GM18858 (cell line): ENCODE results near the gene SPOP.
"Not testable (repeated sequence)": the region's sequence is repeated elsewhere in the genome, so short reads cannot be mapped to it uniquely, and the experiment has no call there.

Source experiments
- ATAC-seq: cut with Tn5 transposase; IDR thresholded peaks from one replicate; pipeline ENCODE4 v1.9.1; 2021; ENCODE audit not compliant: unreplicated experiment

SPOP gene

GRCh38 chr17:49553676-49554335 is 124.1 kb downstream of the SPOP start:
- ATAC-seq = no peak

GRCh38 chr17:49552070-49552751 is 125.7 kb downstream of the SPOP start:
- no peak for ATAC-seq

- ATAC-seq = no peak
These were observed 126.5 kb downstream of the SPOP start for GRCh38 chr17:49551221-49552069.

- not testable (repeated sequence) for ATAC-seq
These were observed 127.1 kb downstream of the SPOP start for GRCh38 chr17:49550764-49551163.

- ATAC-seq = no peak
These were observed 127.9 kb downstream of the SPOP start for GRCh38 chr17:49549691-49550678.

- no peak for ATAC-seq
These were observed 128.6 kb downstream of the SPOP start for GRCh38 chr17:49549311-49549605.
